Activated CD8-positive, alpha-beta T cell treated with anti-CD3 and anti-CD28 coated beads, Interleukin-2, amount 10 ng/mL, durations not matched to agents 7 days and 5 days (primary cell): ENCODE results near the gene FLOT2. TPM values are rescaled to one million over a fixed set of nuclear protein-coding genes. Genes with fewer than 3 reads are reported as not detected.
"Not testable (repeated sequence)": the region's sequence is repeated elsewhere in the genome, so short reads cannot be mapped to it uniquely, and the experiment has no call there.

Experiments used
- ATAC-seq: fragments of 150-1000 bp; cut with Tn5 transposase; one replicate; pipeline ENCODE4 v1.10.0; 2021; ENCODE audit warnings: moderate library complexity
- CTCF ChIA-PET: fragments of 350-600 bp; sonication (Branson Sonifier 250); formaldehyde crosslinking; loops from one replicate; lab custom pipeline; 2021; ENCODE audit warnings: antibody characterized with exemption; lab: Charles Lee
- POLR2A ChIA-PET: fragments of 350-600 bp; sonication (Branson Sonifier 250); formaldehyde crosslinking; loops from one replicate; lab custom pipeline; 2021; ENCODE audit warnings: antibody characterized with exemption; lab: Charles Lee
- DNase-seq: peaks from one replicate; pipeline ENCODE4 v3.0.0-alpha.2; 2020
- H3K27ac Mint-ChIP-seq: one replicate; pipeline ENCODE4 v1.8.0; 2021; ENCODE audit warnings: mild to moderate bottlenecking, mixed read lengths
- H3K27me3 Mint-ChIP-seq: one replicate; pipeline ENCODE4 v1.8.0; 2021; ENCODE audit warnings: low read depth, mixed read lengths
- H3K36me3 Mint-ChIP-seq: one replicate; pipeline ENCODE4 v1.8.0; 2021; ENCODE audit warnings: low read depth, mixed read lengths
- H3K4me1 Mint-ChIP-seq: one replicate; pipeline ENCODE4 v1.8.0; 2021; ENCODE audit warnings: low read depth, mixed read lengths
- H3K4me3 Mint-ChIP-seq: one replicate; pipeline ENCODE4 v1.8.0; 2021; ENCODE audit warnings: mild to moderate bottlenecking, mixed read lengths
- H3K9me3 Mint-ChIP-seq: one replicate; pipeline ENCODE4 v1.8.0; 2022; ENCODE audit warnings: mixed read lengths; ENCODE audit not compliant: insufficient read depth
- total RNA-seq, 2 experiments: library from RNA; stranded (reverse); gene quantifications; one replicate each; pipeline ENCODE4 v1.2.3, GENCODE V29; 2021

FLOT2 gene
- total RNA-seq, 2 experiments from 2014 or later: 197 to 198 TPM

DNA sequence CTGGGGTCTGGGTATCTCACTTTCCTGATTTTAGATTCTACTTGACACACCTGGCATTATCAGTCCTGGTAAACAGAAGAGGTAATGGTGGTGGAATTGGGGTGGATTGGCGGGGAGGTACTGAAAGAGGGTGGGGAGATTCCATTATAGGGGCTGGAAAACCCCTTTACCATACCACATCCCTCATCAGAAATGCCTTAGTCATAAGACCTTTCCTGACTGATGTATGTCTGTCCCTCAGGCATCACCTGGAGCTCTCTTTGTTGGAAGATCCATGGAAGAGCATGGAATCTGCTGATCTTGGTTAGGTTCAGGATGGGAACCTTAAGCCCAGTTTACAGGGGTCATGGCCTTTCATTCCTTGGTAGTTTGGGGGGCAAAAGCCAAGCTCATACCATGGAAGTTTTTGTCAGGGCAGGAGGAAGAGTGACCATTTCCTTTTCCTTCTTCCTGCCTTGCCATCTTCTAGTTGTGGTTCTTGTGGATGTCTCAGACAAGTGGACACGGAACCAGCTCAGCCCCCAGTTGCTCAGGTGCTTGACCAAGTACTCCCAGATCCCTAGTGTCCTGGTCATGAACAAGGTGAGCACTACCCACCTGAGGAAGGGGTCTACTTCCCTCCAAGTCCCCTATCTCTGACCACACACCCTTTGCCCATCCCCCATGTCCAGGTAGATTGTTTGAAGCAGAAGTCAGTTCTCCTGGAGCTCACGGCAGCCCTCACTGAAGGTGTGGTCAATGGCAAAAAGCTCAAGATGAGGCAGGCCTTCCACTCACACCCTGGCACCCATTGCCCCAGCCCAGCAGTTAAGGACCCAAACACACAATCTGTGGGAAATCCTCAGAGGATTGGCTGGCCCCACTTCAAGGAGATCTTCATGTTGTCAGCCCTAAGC, 39.4 kb downstream of the FLOT2 start:
- ATAC-seq (no peak), DNase-seq (no peak)
- no peaks in the 10 kb centered on the region for H3K9me3 Mint-ChIP-seq
- H3K27ac Mint-ChIP-seq: no peak overlapping the region
- H3K36me3 Mint-ChIP-seq: peaks cover 34% of the 10 kb centered on the region
- ChIA-PET CTCF (interaction anchor here (0.9 to 1.8 kb wide), 5 partner anchors 9 to 131 kb away, joined by 3 to 9 read pairs (median 4); no protein-coding TSS in a partner anchor), POLR2A (interaction anchor here (0.8 kb wide), 1 partner anchor 16 kb away, joined by 3 read pairs; no protein-coding TSS in a partner anchor)
- no peaks in the 10 kb centered on the region for H3K27me3 Mint-ChIP-seq
- peaks cover 20% of the 10 kb centered on the region for H3K4me1 Mint-ChIP-seq
- no peak overlapping the region for H3K4me3 Mint-ChIP-seq

GRCh38 chr17:28856028-28856574, 41.4 kb downstream of the FLOT2 start:
- peaks cover 33% of the 10 kb centered on the region for H3K36me3 Mint-ChIP-seq
- ATAC-seq (no peak), DNase-seq (no peak)
- H3K27me3 Mint-ChIP-seq: no peaks in the 10 kb centered on the region
- CTCF ChIA-PET: interaction anchor here (1.1 to 1.3 kb wide), 2 partner anchors 93 to 130 kb away, joined by 3 to 5 read pairs; partner anchors contain the start of gene TLCD1
- no peak overlapping the region for H3K27ac Mint-ChIP-seq
- H3K4me3 Mint-ChIP-seq: peak overlapping the region; percentile 81
- POLR2A ChIA-PET: interaction anchor here (0.6 to 1.4 kb wide), 2 partner anchors 15 to 57 kb away, joined by 4 read pairs; no protein-coding TSS in a partner anchor
- H3K4me1 Mint-ChIP-seq: peaks cover 20% of the 10 kb centered on the region
- H3K9me3 Mint-ChIP-seq: no peaks in the 10 kb centered on the region

- H3K9me3 Mint-ChIP-seq: no peaks in the 10 kb centered on the region
- POLR2A ChIA-PET: no interaction called here
Measured at GRCh38 chr17:28855336-28855679, 42.2 kb downstream of the FLOT2 start.

GRCh38 chr17:28854457-28855335, 42.8 kb downstream of the FLOT2 start, which contains the start of gene ERAL1:
Gene ERAL1 (plus strand): TSS chr17:28855016. CDS start chr17:28855035, 19 bp downstream.
- ChIA-PET CTCF (interaction anchor here (1.0 kb wide), 1 partner anchor 99 kb away, joined by 3 read pairs; no protein-coding TSS in a partner anchor), POLR2A (no interaction called here)
- Mint-ChIP-seq H3K27me3 (no peaks in the 10 kb centered on the region), H3K36me3 (peaks cover 26% of the 10 kb centered on the region), H3K27ac (peak within 1 kb of the TSS; percentile 87), H3K9me3 (no peaks in the 10 kb centered on the region), H3K4me3 (peak within 1 kb of the TSS; percentile 81), H3K4me1 (peaks cover 20% of the 10 kb centered on the region)
- peak; percentile 100 for ATAC-seq
- DNase-seq: peak; percentile 91

More at GRCh38 chr17:28855336-28855679, 42.2 kb downstream of the FLOT2 start:
- Mint-ChIP-seq H3K27me3 (no peaks in the 10 kb centered on the region), H3K27ac (peak overlapping the region; percentile 87), H3K4me3 (peak overlapping the region; percentile 81), H3K36me3 (peaks cover 27% of the 10 kb centered on the region), H3K4me1 (peaks cover 20% of the 10 kb centered on the region)
- no peak for DNase-seq
- CTCF ChIA-PET: interaction anchor here (1.0 to 1.3 kb wide), 3 partner anchors 92 to 129 kb away, joined by 3 to 5 read pairs (median 3); partner anchors contain the start of gene TLCD1
- ATAC-seq: no peak

DNA sequence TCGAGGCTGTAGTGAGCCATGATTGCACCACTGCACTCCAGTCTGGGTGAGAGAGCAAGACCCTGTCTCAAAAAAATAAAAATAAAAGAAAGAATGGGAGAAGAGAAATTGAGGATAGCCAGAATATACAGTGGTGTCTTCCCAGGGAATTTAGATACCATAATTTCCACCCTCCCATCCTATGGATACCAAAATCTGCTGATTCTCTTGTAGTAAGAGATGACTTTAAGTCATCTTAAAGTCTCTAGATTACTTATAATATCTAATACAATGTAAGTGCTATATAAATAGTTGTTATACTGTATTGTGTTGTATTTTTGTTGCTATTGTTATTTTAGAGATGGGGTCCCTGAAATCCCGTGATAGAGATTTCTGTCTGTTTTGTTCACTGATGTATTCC, 44.2 kb downstream of the FLOT2 start:
- Mint-ChIP-seq H3K36me3 (peaks cover 16% of the 10 kb centered on the region), H3K4me1 (peaks cover 24% of the 10 kb centered on the region), H3K27me3 (no peaks in the 10 kb centered on the region), H3K4me3 (peak overlapping the region; percentile 28), H3K9me3 (no peaks in the 10 kb centered on the region), H3K27ac (no peak overlapping the region)
- ChIA-PET CTCF (interaction anchor here (0.7 kb wide), 1 partner anchor 103 kb away, joined by 3 read pairs; no protein-coding TSS in a partner anchor), POLR2A (no interaction called here)
- ATAC-seq (no peak), DNase-seq (no peak)

- Mint-ChIP-seq H3K27me3 (no peaks in the 10 kb centered on the region), H3K4me3 (no peak overlapping the region), H3K36me3 (no peaks in the 10 kb centered on the region), H3K4me1 (peaks cover 10% of the 10 kb centered on the region), H3K9me3 (no peaks in the 10 kb centered on the region), H3K27ac (no peak overlapping the region)
- CTCF ChIA-PET: interaction anchor here (0.6 to 2.3 kb wide), 30 partner anchors 9 to 260 kb away, joined by 3 to 13 read pairs (median 4); partner anchors contain the start of genes DHRS13 and FLOT2
- peak; percentile 53 for ATAC-seq
- POLR2A ChIA-PET: no interaction called here
- peak; percentile 32 for DNase-seq
Measured at GRCh38 chr17:28849281-28849680, 48.3 kb downstream of the FLOT2 start.

DNA sequence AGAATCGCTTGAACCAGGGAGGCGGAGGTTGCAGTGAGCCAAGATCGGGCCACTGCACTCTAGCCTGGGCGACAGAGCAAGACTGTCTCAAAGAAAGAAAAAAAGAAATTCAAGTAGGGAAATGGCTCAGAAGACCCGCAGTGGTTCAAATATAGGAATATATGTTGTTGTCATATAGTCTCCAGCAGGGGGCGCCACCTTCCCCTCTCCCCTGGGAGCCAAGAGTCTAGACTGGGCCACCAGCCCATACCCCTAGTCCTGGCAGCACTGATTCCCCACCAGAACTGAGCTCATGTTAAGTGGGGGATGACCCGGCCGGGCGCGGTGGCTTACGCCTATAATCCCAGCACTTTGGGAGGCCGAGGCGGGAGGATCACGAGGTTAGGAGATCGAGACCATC, 48.9 kb downstream of the FLOT2 start:
- CTCF ChIA-PET: interaction anchor here (0.6 to 2.3 kb wide), 28 partner anchors 10 to 259 kb away, joined by 3 to 13 read pairs (median 4); partner anchors contain the start of genes DHRS13 and FLOT2
- H3K27me3 Mint-ChIP-seq, H3K9me3 Mint-ChIP-seq, POLR2A ChIA-PET, H3K36me3 Mint-ChIP-seq, H3K27ac Mint-ChIP-seq, H3K4me1 Mint-ChIP-seq, H3K4me3 Mint-ChIP-seq: not testable (repeated sequence)
- DNase-seq (peak; percentile 76), ATAC-seq (peak; percentile 77)

GRCh38 chr17:28846699-28847098, 50.8 kb downstream of the FLOT2 start:
- not testable (repeated sequence) for ATAC-seq, H3K27ac Mint-ChIP-seq, H3K27me3 Mint-ChIP-seq

GRCh38 chr17:28846231-28846630, 51.3 kb downstream of the FLOT2 start:
- Mint-ChIP-seq H3K27ac (no peak overlapping the region), H3K9me3 (no peaks in the 10 kb centered on the region), H3K36me3 (peaks cover 9% of the 10 kb centered on the region), H3K4me1 (peaks cover 19% of the 10 kb centered on the region), H3K4me3 (no peak overlapping the region), H3K27me3 (no peaks in the 10 kb centered on the region)
- DNase-seq (no peak), ATAC-seq (no peak)
- POLR2A ChIA-PET: no interaction called here
- CTCF ChIA-PET: no interaction called here

More at GRCh38 chr17:28846699-28847098, 50.8 kb downstream of the FLOT2 start:
- DNase-seq, POLR2A ChIA-PET, H3K9me3 Mint-ChIP-seq, H3K36me3 Mint-ChIP-seq, CTCF ChIA-PET, H3K4me3 Mint-ChIP-seq: not testable (repeated sequence)
- peaks cover 14% of the 10 kb centered on the region for H3K4me1 Mint-ChIP-seq

DNA sequence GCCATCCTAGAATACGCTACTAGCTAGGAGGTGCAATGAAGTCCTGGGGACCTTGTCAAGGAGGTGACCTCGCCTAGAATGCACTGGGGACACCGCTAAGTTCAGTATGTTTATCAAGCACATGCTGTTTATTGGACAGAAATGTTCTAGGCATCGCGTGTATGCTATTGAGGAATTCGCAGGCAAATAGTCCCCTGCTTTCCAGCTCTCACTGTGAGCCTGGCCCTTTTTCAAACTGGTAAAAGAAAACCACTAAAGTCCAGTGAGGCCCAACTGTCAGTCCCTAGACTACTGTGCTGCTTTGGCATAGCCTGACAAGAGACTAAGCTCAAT, 53.8 kb downstream of the FLOT2 start:
- H3K4me1 Mint-ChIP-seq: peaks cover 29% of the 10 kb centered on the region
- CTCF ChIA-PET: interaction anchor here (0.6 to 4.8 kb wide), 6 partner anchors 15 to 117 kb away, joined by 3 to 37 read pairs (median 10); partner anchors contain the start of genes DHRS13 and TLCD1
- DNase-seq (no peak), ATAC-seq (no peak)
- no peaks in the 10 kb centered on the region for H3K9me3 Mint-ChIP-seq
- POLR2A ChIA-PET: no interaction called here
- H3K27ac Mint-ChIP-seq: no peak overlapping the region
- H3K27me3 Mint-ChIP-seq: no peaks in the 10 kb centered on the region
- peaks cover 16% of the 10 kb centered on the region for H3K36me3 Mint-ChIP-seq
- H3K4me3 Mint-ChIP-seq: peak overlapping the region; percentile 55
